Muscle layer of colon (tissue), 2 donors: ENCODE measurements around the gene LCP1.
"Not testable (repeated sequence)": the region's sequence is repeated elsewhere in the genome, so short reads cannot be mapped to it uniquely, and the experiment has no call there.

Experiments
- H3K27ac ChIP-seq: one replicate; pipeline ENCODE4 v1.7.0; 2013; ENCODE audit warnings: low read depth, mild to moderate bottlenecking, low read length, moderate library complexity
- H3K27me3 ChIP-seq, 2 donors: one replicate each; pipeline ENCODE4 v1.7.0; 2013; ENCODE audit warnings: low read length in 2 of 2, mild to moderate bottlenecking in 2 of 2; ENCODE audit not compliant: insufficient read depth in 2 of 2, control insufficient read depth in 1 of 2
- H3K36me3 ChIP-seq: one replicate; pipeline ENCODE4 v1.7.0; 2013; ENCODE audit warnings: mild to moderate bottlenecking, low read length; ENCODE audit not compliant: insufficient read depth
- H3K4me1 ChIP-seq: one replicate; pipeline ENCODE4 v1.7.0; 2013; ENCODE audit warnings: mild to moderate bottlenecking, low read length; ENCODE audit not compliant: insufficient read depth
- H3K4me3 ChIP-seq, 2 donors: one replicate each; pipeline ENCODE4 v1.7.0; 2013; ENCODE audit warnings: low read length in 2 of 2, low read depth in 1 of 2, mild to moderate bottlenecking in 1 of 2, moderate library complexity in 1 of 2
- H3K9ac ChIP-seq: one replicate; pipeline ENCODE4 v1.7.0; 2013; ENCODE audit warnings: low read length
- H3K9me3 ChIP-seq: one replicate; pipeline ENCODE4 v1.7.0; 2013; ENCODE audit warnings: mild to moderate bottlenecking, low read length
- donor health status: abdominal sarcoma.
- donor health status: Adenocarcinoma of cecum.

LCP1 gene

GRCh38 chr13:46168783-46169182 is 13.2 kb downstream of the LCP1 start:
- Histone ChIP-seq H3K9ac (no peak overlapping the region), H3K9me3 (no peaks in the 10 kb centered on the region), H3K27me3 (no peaks in the 10 kb centered on the region), H3K27ac (no peak overlapping the region), H3K4me1 (no peaks in the 10 kb centered on the region), H3K36me3 (no peaks in the 10 kb centered on the region), H3K4me3 (no peak overlapping the region)

GRCh38 chr13:46168341-46168740 is 13.6 kb downstream of the LCP1 start:
- Histone ChIP-seq H3K4me3 (no peak overlapping the region), H3K4me1 (no peaks in the 10 kb centered on the region), H3K9ac (no peak overlapping the region), H3K36me3 (no peaks in the 10 kb centered on the region), H3K27me3 (no peaks in the 10 kb centered on the region), H3K9me3 (no peaks in the 10 kb centered on the region), H3K27ac (no peak overlapping the region)

GRCh38 chr13:46166947-46167610 is 14.9 kb downstream of the LCP1 start:
- Histone ChIP-seq H3K9me3 (no peaks in the 10 kb centered on the region), H3K4me3 (no peak overlapping the region), H3K9ac (no peak overlapping the region)

GRCh38 chr13:46166224-46166584 is 15.8 kb downstream of the LCP1 start:
- no peaks in the 10 kb centered on the region for H3K4me1 ChIP-seq
- H3K27me3 ChIP-seq = no peaks in the 10 kb centered on the region
- H3K27ac ChIP-seq = no peak overlapping the region
- H3K36me3 ChIP-seq = no peaks in the 10 kb centered on the region
- H3K9me3 ChIP-seq = no peaks in the 10 kb centered on the region
- H3K9ac ChIP-seq = no peak overlapping the region
- H3K4me3 ChIP-seq = no peak overlapping the region

More at GRCh38 chr13:46166947-46167610, 14.9 kb downstream of the LCP1 start:
- no peaks in the 10 kb centered on the region for H3K27me3 ChIP-seq
- no peaks in the 10 kb centered on the region for H3K36me3 ChIP-seq
- no peak overlapping the region for H3K27ac ChIP-seq
- no peaks in the 10 kb centered on the region for H3K4me1 ChIP-seq

- Histone ChIP-seq H3K9ac (no peak overlapping the region), H3K27me3 (no peaks in the 10 kb centered on the region), H3K4me3 (no peak overlapping the region), H3K27ac (no peak overlapping the region), H3K9me3 (no peaks in the 10 kb centered on the region), H3K36me3 (no peaks in the 10 kb centered on the region), H3K4me1 (no peaks in the 10 kb centered on the region)
These were observed 16.3 kb downstream of the LCP1 start for GRCh38 chr13:46165485-46166223.

- H3K4me1 ChIP-seq = no peaks in the 10 kb centered on the region
- H3K27ac ChIP-seq = no peak overlapping the region
- no peak overlapping the region for H3K9ac ChIP-seq
- H3K4me3 ChIP-seq = no peak overlapping the region
- H3K36me3 ChIP-seq = no peaks in the 10 kb centered on the region
- H3K27me3 ChIP-seq = no peaks in the 10 kb centered on the region
- H3K9me3 ChIP-seq = no peaks in the 10 kb centered on the region
These were observed 17.3 kb downstream of the LCP1 start for GRCh38 chr13:46164661-46165060.

GRCh38 chr13:46162741-46163140 is 19.2 kb downstream of the LCP1 start:
- not testable (repeated sequence) for H3K4me3 ChIP-seq, H3K27me3 ChIP-seq, H3K36me3 ChIP-seq, H3K4me1 ChIP-seq, H3K27ac ChIP-seq, H3K9me3 ChIP-seq, H3K9ac ChIP-seq

GRCh38 chr13:46160471-46161066 is 21.4 kb downstream of the LCP1 start:
- no peaks in the 10 kb centered on the region for H3K36me3 ChIP-seq
- H3K4me3 ChIP-seq = no peak overlapping the region
- H3K27ac ChIP-seq = no peak overlapping the region
- H3K27me3 ChIP-seq = no peaks in the 10 kb centered on the region
- no peaks in the 10 kb centered on the region for H3K9me3 ChIP-seq
- H3K4me1 ChIP-seq = no peaks in the 10 kb centered on the region
- H3K9ac ChIP-seq = no peak overlapping the region

- Histone ChIP-seq H3K9ac (no peak overlapping the region), H3K9me3 (no peaks in the 10 kb centered on the region), H3K27ac (no peak overlapping the region), H3K36me3 (no peaks in the 10 kb centered on the region), H3K4me1 (no peaks in the 10 kb centered on the region), H3K27me3 (no peaks in the 10 kb centered on the region), H3K4me3 (no peak overlapping the region)
These were observed 21.9 kb downstream of the LCP1 start for GRCh38 chr13:46160065-46160464.

GRCh38 chr13:46158983-46159382 is 23.0 kb downstream of the LCP1 start:
- H3K36me3 ChIP-seq = no peaks in the 10 kb centered on the region
- no peak overlapping the region for H3K4me3 ChIP-seq
- H3K9me3 ChIP-seq = no peaks in the 10 kb centered on the region
- H3K27ac ChIP-seq = no peak overlapping the region
- H3K4me1 ChIP-seq = no peaks in the 10 kb centered on the region
- no peak overlapping the region for H3K9ac ChIP-seq
- H3K27me3 ChIP-seq = no peaks in the 10 kb centered on the region

- no peaks in the 10 kb centered on the region for H3K27me3 ChIP-seq
- H3K27ac ChIP-seq = no peak overlapping the region
- H3K4me1 ChIP-seq = no peaks in the 10 kb centered on the region
- H3K9me3 ChIP-seq = no peaks in the 10 kb centered on the region
- H3K4me3 ChIP-seq = no peak overlapping the region
- no peaks in the 10 kb centered on the region for H3K36me3 ChIP-seq
- H3K9ac ChIP-seq = no peak overlapping the region
These were observed 23.8 kb downstream of the LCP1 start for GRCh38 chr13:46158222-46158621.
